ENCODE measurements around the gene ZC3H12D.
A peak's percentile ranks its signal among the peaks of the same experiment; 100 is the strongest.

ZC3H12D gene

DNA sequence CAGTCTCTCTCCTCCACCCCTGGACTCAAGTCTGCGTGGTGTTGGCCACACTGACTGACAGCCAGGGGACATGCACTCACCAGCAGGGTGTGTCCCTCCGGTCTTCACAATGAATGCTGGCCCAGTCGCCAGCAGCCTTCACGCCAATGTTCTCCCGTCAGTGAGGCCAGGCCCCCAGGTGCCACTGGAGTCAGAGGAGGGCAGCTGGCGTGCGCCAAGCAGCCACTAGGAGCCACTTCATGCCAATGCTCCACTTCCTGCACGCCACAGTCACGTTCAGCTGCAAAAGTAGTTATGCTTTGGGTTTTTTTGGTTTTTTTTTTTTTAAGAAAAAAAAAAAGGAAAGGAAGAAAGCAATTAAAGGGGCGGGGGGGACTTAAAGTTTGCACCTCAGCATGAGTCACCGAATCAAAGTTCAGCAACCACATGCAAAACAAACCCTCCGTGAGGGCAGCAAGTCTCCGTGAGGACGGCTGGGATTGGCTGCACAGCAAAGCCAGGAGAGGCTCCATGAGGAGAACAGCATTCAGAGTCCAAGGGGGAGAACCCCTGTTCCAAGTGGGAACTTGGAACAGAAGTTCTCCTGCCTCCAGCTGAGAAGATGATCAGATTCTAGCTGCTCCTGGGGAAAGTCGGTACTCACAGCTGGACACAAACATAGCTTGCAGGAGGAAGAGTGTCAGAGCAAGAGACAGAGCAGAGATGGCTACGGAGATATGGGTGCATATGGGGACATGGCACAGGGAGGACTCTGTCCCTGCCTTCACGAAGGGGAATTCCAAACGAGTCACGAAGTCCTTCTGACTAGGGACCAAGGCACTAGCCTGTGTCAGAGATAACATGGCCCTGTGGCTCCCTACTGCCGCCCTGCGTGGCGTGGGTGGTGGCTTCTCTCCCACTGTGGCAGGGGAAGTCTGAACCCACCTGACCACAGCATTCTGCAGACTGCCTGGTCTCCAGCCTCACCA is at the start of gene ZC3H12D:
Gene ZC3H12D (minus strand): TSS at position 282 of the 968 bp plus-strand sequence. CDS start 10,471 bp downstream, outside the sequence.
- TF ChIP-seq, protein P1, sequence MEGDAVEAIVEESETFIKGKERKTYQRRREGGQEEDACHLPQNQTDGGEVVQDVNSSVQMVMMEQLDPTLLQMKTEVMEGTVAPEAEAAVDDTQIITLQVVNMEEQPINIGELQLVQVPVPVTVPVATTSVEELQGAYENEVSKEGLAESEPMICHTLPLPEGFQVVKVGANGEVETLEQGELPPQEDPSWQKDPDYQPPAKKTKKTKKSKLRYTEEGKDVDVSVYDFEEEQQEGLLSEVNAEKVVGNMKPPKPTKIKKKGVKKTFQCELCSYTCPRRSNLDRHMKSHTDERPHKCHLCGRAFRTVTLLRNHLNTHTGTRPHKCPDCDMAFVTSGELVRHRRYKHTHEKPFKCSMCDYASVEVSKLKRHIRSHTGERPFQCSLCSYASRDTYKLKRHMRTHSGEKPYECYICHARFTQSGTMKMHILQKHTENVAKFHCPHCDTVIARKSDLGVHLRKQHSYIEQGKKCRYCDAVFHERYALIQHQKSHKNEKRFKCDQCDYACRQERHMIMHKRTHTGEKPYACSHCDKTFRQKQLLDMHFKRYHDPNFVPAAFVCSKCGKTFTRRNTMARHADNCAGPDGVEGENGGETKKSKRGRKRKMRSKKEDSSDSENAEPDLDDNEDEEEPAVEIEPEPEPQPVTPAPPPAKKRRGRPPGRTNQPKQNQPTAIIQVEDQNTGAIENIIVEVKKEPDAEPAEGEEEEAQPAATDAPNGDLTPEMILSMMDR (IDR thresholded peaks at IDR 0.05) = no peak
- H2AFZ ChIP-seq = no peak within 1 kb of the TSS
- no peak within 1 kb of the TSS for H3K4me3 ChIP-seq (ENCODE audit: low read depth, low read length)
- no peaks in the 10 kb centered on the region for H3K9me3 ChIP-seq (ENCODE audit: control insufficient read depth, low read length)
- H3K36me3 ChIP-seq (ENCODE audit: control insufficient read depth, insufficient read depth, low read length) = no peaks in the 10 kb centered on the region
- no peak within 1 kb of the TSS for H3K9ac ChIP-seq
- no peak within 1 kb of the TSS for H3K4me2 ChIP-seq (ENCODE audit: low read length)
- no peaks in the 10 kb centered on the region for H3K79me2 ChIP-seq
- peak within 1 kb of the TSS; percentile 42 for H3K27ac ChIP-seq
- H3K4me1 ChIP-seq = no peaks in the 10 kb centered on the region
- no peaks in the 10 kb centered on the region for H3K27me3 ChIP-seq (ENCODE audit: control insufficient read depth, insufficient read depth, low read length)

DNA sequence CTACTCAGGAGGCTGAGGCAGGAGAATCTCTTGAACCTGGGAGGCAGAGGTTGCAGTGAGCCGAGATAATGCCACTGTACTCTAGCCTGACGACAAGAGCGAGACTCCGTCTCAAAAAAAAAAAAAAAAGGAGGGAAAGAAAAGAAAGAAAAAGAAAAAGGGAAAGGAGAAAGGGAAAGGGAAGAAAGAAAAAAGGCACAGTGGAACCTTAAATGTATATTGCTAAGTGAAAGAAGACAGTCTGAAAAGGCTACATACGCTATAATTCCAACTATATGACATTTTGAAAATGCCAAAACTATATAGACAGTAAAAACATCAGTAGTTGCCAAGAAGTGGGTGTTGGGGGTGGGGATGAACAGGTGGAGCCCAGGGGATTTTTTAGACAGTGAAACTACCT is 44.8 kb upstream of the ZC3H12D start:
- H3K9me3 ChIP-seq (ENCODE audit: control insufficient read depth, low read length) = no peaks in the 10 kb centered on the region
- no peak overlapping the region for H3K27ac ChIP-seq
- H3K4me2 ChIP-seq (ENCODE audit: low read length) = no peak overlapping the region
- TF ChIP-seq, protein P1 (IDR thresholded peaks at IDR 0.05) = no peak
- no peaks in the 10 kb centered on the region for H3K36me3 ChIP-seq (ENCODE audit: control insufficient read depth, insufficient read depth, low read length)
- H3K27me3 ChIP-seq (ENCODE audit: control insufficient read depth, insufficient read depth, low read length) = no peaks in the 10 kb centered on the region
- H2AFZ ChIP-seq = no peak overlapping the region
- no peak overlapping the region for H3K9ac ChIP-seq
- H3K4me1 ChIP-seq = no peaks in the 10 kb centered on the region
- H3K79me2 ChIP-seq = peaks cover 3% of the 10 kb centered on the region
- H3K4me3 ChIP-seq (ENCODE audit: low read depth, low read length) = no peak overlapping the region

DNA sequence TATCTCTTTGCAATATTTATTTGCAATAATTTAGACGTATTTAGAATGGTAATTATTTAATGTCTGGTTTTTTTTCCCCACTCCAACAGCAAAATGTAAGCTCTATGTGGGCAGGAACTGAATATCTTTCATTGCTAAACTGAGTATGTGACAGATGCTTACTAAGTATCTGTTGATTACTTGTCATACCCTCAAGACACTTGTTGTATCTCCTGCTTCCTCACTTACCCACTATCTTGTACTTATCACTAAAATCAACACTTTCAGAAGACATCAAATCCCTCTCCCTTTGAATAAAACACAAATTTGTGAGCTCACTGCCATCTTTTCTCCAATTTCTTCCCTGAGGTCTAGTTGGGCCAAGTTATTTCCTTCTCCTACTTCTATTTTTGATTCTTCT is 30.7 kb upstream of the ZC3H12D start:
- H3K4me2 ChIP-seq (ENCODE audit: low read length) = no peak overlapping the region
- H2AFZ ChIP-seq = no peak overlapping the region
- H3K36me3 ChIP-seq (ENCODE audit: control insufficient read depth, insufficient read depth, low read length) = no peaks in the 10 kb centered on the region
- no peak overlapping the region for H3K27ac ChIP-seq
- no peaks in the 10 kb centered on the region for H3K4me1 ChIP-seq
- H3K9ac ChIP-seq = no peak overlapping the region
- no peak overlapping the region for H3K4me3 ChIP-seq (ENCODE audit: low read depth, low read length)
- H3K9me3 ChIP-seq (ENCODE audit: control insufficient read depth, low read length) = no peaks in the 10 kb centered on the region
- no peaks in the 10 kb centered on the region for H3K27me3 ChIP-seq (ENCODE audit: control insufficient read depth, insufficient read depth, low read length)
- TF ChIP-seq, protein P1 (IDR thresholded peaks at IDR 0.05) = no peak
- no peaks in the 10 kb centered on the region for H3K79me2 ChIP-seq

DNA sequence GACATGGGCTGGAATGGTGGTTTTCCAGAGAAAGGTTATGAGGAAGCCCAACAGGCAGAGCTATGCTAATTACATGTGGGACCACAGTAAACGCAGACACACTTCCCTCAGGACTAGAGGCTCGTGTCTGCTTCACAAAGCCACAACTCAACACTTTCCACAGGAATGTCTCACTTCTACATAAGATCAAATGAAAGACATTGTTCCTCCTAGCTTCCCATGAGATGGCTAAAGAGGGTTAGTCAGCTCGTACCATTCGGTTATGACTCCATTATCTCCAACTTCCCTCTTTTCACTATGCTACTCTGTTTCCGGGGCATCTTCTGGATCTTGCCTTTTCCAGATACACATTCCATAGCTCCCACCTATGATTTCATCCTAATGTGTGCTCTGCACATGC is 29.1 kb upstream of the ZC3H12D start:
- H3K36me3 ChIP-seq (ENCODE audit: control insufficient read depth, insufficient read depth, low read length) = no peaks in the 10 kb centered on the region
- no peak overlapping the region for H3K27ac ChIP-seq
- H2AFZ ChIP-seq = no peak overlapping the region
- no peaks in the 10 kb centered on the region for H3K79me2 ChIP-seq
- H3K9ac ChIP-seq = no peak overlapping the region
- TF ChIP-seq, protein P1 (IDR thresholded peaks at IDR 0.05) = no peak
- no peak overlapping the region for H3K4me3 ChIP-seq (ENCODE audit: low read depth, low read length)
- no peak overlapping the region for H3K4me2 ChIP-seq (ENCODE audit: low read length)
- H3K4me1 ChIP-seq = no peaks in the 10 kb centered on the region
- no peaks in the 10 kb centered on the region for H3K27me3 ChIP-seq (ENCODE audit: control insufficient read depth, insufficient read depth, low read length)
- no peaks in the 10 kb centered on the region for H3K9me3 ChIP-seq (ENCODE audit: control insufficient read depth, low read length)

Data from parathyroid adenoma (tissue), 2 donors.